ENCODE results near the gene LARGE1.

The LARGE1 gene

DNA sequence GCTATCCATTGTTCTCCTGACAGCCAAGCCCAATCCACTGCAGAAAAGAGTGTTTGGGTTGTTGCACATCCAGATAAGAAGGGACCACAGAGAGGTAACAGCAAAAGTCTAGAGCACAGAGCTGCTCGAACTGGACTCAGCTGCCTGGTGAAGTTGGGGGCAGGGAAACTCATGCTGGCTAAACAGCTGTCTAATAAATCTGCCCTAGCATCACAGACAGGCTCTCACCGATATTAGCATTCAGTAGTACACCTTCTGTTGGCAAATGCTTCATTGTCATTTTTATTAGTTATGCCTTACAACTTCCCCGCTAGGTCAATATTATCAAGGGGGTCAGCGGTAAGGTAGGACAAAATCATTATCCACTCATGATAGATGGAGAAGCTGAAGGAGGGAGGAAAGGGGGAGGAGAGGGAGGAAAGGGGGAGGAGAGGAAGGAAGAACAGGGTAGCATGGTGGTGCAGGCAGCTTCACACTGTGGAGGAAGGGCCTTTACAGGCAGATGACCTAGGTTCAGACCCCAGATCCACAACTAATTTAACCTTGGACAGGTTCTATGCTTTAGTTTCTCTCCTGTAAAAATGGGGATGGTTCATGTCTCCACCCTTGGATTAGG, 102.7 kb downstream of the LARGE1 start:
- H3K27ac Mint-ChIP-seq = no peak overlapping the region
- no peak overlapping the region for H3K4me3 Mint-ChIP-seq
- no peaks in the 10 kb centered on the region for H3K4me1 Mint-ChIP-seq (ENCODE audit: low read depth)
- H3K36me3 Mint-ChIP-seq (ENCODE audit: low read depth) = no peaks in the 10 kb centered on the region
- peaks cover 20% of the 10 kb centered on the region for H3K9me3 Mint-ChIP-seq
- no peaks in the 10 kb centered on the region for H3K27me3 Mint-ChIP-seq

DNA sequence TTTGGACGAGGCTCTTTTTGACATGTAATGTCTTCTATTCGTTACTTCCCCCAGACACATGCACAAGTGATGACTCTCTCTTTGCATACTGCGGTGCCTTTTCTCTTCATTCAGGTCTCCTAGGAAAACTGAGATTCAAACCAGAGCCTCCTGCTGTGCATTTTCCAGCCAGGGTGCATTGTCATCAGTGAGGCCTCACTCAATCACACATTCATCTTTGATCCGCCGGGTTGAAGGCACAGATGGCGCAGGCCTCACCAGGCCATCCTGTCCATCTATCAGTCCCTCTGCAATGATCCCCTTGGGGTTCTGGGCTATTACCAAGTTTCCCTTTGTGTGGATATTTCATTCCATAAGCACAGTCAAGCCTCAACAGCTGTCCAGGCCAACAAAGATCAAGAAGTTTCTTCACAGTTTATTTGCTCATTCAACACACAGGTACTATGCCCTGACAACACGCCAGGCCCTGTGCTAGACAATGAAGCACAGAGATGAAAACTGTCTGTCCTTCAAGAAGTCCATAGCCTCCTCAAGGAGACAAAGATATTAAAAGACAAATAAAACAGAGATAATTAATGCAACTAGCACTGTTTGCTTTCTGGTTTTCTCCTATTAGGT, 107.8 kb downstream of the LARGE1 start:
- Mint-ChIP-seq H3K9me3 (peaks cover 23% of the 10 kb centered on the region), H3K4me1 (ENCODE audit: low read depth) (no peaks in the 10 kb centered on the region), H3K27ac (no peak overlapping the region), H3K4me3 (no peak overlapping the region), H3K36me3 (ENCODE audit: low read depth) (no peaks in the 10 kb centered on the region), H3K27me3 (no peaks in the 10 kb centered on the region)

DNA sequence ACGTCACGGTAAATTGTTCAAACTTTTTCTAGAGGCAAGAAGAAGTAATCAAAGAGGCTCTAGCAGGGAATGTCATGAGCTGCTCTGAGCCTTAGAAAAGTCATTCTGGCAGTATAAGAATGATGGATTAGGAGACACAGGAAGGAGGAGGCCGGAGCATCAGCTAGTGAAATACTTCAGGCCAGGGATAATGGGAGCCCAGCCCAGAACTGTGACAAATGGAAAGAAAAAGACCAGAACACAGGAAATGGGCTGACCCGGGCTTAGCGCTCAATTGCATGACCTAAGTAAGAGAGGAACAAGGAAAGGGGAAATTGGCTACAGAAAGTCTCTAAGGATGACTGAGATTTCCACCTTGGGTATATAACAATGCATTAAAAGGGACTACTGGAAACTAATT, 108.6 kb downstream of the LARGE1 start:
- no peak overlapping the region for H3K4me3 Mint-ChIP-seq
- no peaks in the 10 kb centered on the region for H3K36me3 Mint-ChIP-seq (ENCODE audit: low read depth)
- no peaks in the 10 kb centered on the region for H3K27me3 Mint-ChIP-seq
- H3K9me3 Mint-ChIP-seq = peaks cover 23% of the 10 kb centered on the region
- no peak overlapping the region for H3K27ac Mint-ChIP-seq
- no peaks in the 10 kb centered on the region for H3K4me1 Mint-ChIP-seq (ENCODE audit: low read depth)

DNA sequence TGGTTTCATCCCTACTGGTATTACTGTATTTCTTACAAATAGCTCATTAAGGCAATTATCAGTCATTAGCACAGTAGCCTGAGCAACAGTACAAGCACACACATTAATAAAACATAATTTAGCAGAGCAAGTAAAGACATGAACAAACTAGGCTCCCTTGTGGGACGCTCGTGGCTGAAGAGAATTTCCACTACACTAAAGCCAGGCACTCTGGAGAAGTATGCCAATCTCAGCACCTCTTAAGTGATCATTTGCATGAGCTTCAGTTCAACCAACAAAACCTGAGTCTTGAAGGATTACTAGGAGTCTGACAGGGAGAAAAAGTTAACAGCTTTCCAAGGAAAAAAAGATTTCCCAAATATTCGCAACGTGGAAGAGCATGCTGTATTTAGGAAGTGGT, 109.1 kb downstream of the LARGE1 start:
- peaks cover 19% of the 10 kb centered on the region for H3K9me3 Mint-ChIP-seq
- no peaks in the 10 kb centered on the region for H3K36me3 Mint-ChIP-seq (ENCODE audit: low read depth)
- H3K4me1 Mint-ChIP-seq (ENCODE audit: low read depth) = no peaks in the 10 kb centered on the region
- no peak overlapping the region for H3K4me3 Mint-ChIP-seq
- H3K27me3 Mint-ChIP-seq = no peaks in the 10 kb centered on the region
- no peak overlapping the region for H3K27ac Mint-ChIP-seq

DNA sequence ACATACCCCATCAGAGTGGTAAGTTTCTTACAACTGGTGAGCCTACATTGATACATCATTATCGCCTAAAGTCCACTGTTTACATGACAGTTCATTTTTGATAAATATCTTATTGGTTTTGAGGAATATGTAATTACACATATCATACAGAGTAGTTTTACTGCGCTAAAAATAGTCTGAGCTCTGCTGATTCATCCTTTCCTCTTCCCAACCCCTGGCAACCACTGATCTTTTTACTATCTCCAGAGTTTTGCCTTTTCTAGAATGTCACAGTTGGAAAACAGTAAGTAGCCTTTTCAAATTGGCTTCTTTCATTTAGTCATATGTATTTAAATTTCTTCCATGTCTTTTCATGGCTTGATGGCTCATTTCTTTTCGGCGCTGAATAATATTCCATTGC, 112.8 kb downstream of the LARGE1 start:
- Mint-ChIP-seq H3K4me1 (ENCODE audit: low read depth) (no peaks in the 10 kb centered on the region), H3K9me3 (peaks cover 8% of the 10 kb centered on the region), H3K27me3 (no peaks in the 10 kb centered on the region), H3K4me3 (no peak overlapping the region), H3K36me3 (ENCODE audit: low read depth) (no peaks in the 10 kb centered on the region), H3K27ac (no peak overlapping the region)

DNA sequence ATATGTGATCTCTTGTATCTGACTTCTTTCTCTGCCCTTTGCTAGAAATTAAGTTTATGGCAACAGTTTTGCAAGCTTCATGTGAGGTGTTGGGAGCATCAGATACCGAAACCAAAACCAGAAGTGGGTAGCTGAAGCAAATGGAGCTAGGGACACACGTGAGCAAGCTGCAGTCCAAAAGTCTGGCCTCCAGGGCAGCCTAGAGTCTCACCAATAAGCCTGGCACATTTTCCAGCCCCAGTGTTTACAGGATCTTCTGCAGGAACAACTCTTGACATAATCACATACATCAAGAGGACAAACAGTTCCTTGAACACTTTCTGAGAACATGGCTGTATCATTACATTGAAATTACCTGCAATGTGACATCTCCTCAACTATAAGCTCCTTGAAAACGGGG, 114.1 kb downstream of the LARGE1 start:
- no peak overlapping the region for H3K4me3 Mint-ChIP-seq
- H3K9me3 Mint-ChIP-seq = peaks cover 7% of the 10 kb centered on the region
- H3K27ac Mint-ChIP-seq = no peak overlapping the region
- no peaks in the 10 kb centered on the region for H3K36me3 Mint-ChIP-seq (ENCODE audit: low read depth)
- no peaks in the 10 kb centered on the region for H3K27me3 Mint-ChIP-seq
- no peaks in the 10 kb centered on the region for H3K4me1 Mint-ChIP-seq (ENCODE audit: low read depth)

DNA sequence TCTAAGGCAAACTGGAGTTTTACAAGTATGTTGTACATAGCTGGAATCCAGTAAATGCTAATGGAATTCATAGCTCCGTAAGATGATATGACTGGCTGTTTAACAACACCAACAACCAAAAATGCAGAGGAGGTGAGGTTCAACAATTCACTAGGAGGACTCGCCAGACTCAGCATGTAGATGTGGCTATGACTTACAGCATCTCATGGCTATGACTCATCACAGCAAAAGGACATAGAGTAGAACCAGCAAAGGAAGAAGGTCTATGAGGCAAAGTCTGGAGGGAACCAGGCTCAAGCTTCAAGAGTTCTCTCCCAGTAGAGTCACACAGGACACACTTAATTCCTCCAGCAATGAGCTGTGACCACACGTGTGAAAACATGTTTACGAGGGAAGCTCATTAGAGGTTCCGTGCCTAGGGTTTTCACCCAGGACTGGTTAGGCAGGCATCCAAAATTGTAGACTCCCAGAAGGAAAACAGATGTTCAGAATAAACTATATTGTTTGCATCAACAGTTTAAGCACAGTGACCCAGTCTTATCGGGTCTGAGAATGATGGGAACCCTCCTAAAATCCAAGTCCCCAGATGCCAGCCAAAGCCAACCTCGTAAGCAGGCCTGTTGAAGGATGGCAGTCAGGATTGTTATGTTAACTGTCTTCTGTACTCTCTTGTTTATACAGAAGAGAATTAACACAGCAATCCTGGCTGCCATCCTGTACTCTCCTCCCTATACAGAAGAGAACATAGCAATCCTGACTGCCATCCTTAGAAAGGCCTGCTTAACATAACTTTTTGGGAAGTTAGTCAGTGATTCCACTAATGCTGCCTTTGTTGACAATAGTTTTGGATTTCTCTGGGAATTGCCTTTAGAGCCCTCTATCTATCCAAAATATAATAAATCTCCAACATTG, 116.6 kb downstream of the LARGE1 start:
- H3K36me3 Mint-ChIP-seq (ENCODE audit: low read depth) = no peaks in the 10 kb centered on the region
- no peaks in the 10 kb centered on the region for H3K4me1 Mint-ChIP-seq (ENCODE audit: low read depth)
- H3K9me3 Mint-ChIP-seq = peaks cover 7% of the 10 kb centered on the region
- H3K4me3 Mint-ChIP-seq = no peak overlapping the region
- no peak overlapping the region for H3K27ac Mint-ChIP-seq
- no peaks in the 10 kb centered on the region for H3K27me3 Mint-ChIP-seq

DNA sequence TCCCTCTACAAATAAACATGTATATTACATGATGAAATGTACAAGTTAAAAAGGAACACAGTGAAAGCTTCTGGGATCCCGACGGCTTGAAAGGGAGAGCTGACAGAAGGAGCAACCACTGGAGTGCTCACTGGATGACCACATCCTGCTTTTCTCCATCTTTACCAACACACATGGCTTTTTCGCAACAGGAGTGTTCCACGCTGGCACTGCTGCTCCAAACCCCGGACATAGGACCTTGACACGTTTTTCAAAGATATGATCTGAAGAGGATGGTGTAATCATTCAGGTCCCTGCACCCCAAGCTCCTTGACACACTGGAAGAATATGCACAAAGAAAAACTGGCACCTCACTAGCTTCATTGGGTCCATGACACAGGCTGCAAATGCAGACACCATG, 121.9 kb downstream of the LARGE1 start:
- peaks cover 21% of the 10 kb centered on the region for H3K9me3 Mint-ChIP-seq
- H3K27ac Mint-ChIP-seq = no peak overlapping the region
- no peaks in the 10 kb centered on the region for H3K27me3 Mint-ChIP-seq
- no peaks in the 10 kb centered on the region for H3K4me1 Mint-ChIP-seq (ENCODE audit: low read depth)
- H3K36me3 Mint-ChIP-seq (ENCODE audit: low read depth) = no peaks in the 10 kb centered on the region
- no peak overlapping the region for H3K4me3 Mint-ChIP-seq

DNA sequence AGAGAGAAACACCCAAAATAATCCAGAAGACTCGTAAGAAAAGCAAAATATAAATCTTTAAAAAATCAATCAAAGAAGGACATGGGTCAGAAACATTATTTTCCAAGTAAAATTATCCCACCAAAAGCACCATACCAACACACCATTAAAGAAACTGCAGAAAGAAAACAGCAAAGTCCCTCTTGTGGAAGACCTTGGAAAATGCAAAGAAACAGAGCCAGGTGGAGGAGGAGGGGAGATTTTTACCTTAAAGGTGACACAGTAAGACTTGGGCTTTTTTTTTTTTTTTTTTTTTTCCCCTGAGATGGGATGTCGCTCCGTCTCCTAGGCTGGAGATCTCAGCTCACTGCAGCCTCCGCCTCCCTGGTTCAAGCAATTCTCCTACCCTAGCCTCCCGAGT, 123.8 kb downstream of the LARGE1 start:
- no peaks in the 10 kb centered on the region for H3K27me3 Mint-ChIP-seq
- peaks cover 23% of the 10 kb centered on the region for H3K9me3 Mint-ChIP-seq
- no peaks in the 10 kb centered on the region for H3K4me1 Mint-ChIP-seq (ENCODE audit: low read depth)
- H3K27ac Mint-ChIP-seq = no peak overlapping the region
- no peaks in the 10 kb centered on the region for H3K36me3 Mint-ChIP-seq (ENCODE audit: low read depth)
- H3K4me3 Mint-ChIP-seq = no peak overlapping the region

DNA sequence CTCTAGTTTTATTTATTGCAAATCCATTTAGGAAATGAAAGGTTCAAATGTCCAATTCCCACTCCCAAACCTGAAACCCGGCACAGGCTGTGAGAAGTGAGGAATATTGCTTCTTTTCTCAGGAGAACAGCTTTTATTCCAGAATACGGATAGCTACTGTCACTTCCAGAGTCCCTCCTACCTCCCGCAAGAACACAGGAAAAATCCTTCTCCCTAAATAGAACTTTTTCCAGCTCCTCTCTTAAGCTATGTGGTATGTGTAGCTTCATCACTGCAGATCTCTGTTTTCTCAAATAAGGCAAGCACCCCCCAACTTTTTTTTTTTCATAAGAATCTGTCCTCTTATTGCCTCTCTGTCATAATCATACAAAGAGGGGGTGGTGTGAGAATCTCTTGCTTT, 126.8 kb downstream of the LARGE1 start:
- Mint-ChIP-seq H3K4me1 (ENCODE audit: low read depth) (peaks cover 3% of the 10 kb centered on the region), H3K27me3 (no peaks in the 10 kb centered on the region), H3K36me3 (ENCODE audit: low read depth) (peaks cover 2% of the 10 kb centered on the region), H3K27ac (no peak overlapping the region), H3K4me3 (no peak overlapping the region), H3K9me3 (peaks cover 19% of the 10 kb centered on the region)

DNA sequence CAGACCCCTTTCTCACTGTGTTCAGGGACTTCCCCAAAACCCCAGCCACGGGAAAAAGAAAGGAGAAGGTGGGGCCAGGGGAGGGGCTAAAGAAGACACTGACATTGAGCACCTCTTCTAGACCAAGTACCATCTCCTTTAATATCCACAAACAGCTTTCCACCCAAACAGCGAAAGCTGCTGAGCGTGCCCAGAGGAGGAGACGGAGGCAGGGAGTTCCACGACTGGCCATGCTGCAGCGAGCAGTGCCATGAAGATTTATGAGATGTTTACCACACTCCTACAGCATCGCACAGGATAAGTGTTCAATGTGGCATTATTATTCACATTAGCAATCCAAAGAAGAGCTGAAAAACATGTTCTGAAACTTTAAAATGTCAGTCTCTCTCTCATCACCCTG, 127.4 kb downstream of the LARGE1 start:
- peaks cover 3% of the 10 kb centered on the region for H3K4me1 Mint-ChIP-seq (ENCODE audit: low read depth)
- no peak overlapping the region for H3K4me3 Mint-ChIP-seq
- peaks cover 26% of the 10 kb centered on the region for H3K9me3 Mint-ChIP-seq
- no peaks in the 10 kb centered on the region for H3K27me3 Mint-ChIP-seq
- no peak overlapping the region for H3K27ac Mint-ChIP-seq
- peaks cover 5% of the 10 kb centered on the region for H3K36me3 Mint-ChIP-seq (ENCODE audit: low read depth)

DNA sequence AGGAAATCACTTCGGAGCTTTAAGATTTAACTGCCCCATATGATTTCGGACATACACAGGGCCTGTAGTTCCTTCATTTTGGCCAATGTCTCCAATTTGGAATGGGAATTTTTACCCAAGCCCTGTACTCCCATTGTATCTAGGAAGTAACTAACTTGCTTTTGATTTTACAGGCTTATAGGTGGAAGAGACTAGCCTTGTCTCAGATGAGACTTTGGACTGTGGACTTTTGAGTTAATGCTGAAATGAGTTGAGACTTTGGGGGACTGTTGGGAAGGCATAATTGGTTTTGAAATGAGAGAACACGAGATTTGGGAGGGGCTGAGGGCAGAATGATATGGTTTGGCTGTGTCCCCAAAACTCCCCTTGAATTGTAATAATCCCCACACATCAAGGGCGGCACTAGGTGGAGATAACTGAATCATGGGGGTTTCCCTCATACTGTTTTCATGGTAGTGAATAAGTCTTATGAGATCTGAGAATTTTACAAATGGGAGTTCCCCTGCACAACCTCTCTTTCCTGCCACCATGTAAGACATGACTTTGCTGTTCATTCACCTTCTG, 130.5 kb downstream of the LARGE1 start:
- Mint-ChIP-seq H3K27me3 (no peaks in the 10 kb centered on the region), H3K27ac (no peak overlapping the region), H3K36me3 (ENCODE audit: low read depth) (peaks cover 5% of the 10 kb centered on the region), H3K9me3 (peaks cover 18% of the 10 kb centered on the region), H3K4me3 (no peak overlapping the region), H3K4me1 (ENCODE audit: low read depth) (peaks cover 3% of the 10 kb centered on the region)

DNA sequence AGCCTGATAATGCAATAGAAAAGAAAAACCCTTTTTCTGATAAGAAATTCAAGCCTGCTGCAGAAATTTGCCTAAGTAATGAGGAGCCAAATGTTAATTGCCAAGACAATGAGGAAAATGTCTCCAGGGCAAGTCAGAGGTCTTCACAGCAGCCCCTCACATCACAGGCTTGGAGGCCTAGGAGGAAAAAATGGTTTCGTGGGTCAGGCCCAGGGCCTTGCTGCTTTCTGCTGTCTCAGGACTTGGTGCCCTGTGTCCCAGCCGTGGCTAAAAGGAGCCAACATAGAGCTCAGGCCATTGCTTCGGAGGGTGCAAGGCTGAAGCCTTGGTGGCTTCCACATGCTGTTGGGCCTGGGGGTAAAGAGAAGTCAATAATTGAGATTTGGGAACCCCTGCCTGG, 131.3 kb downstream of the LARGE1 start:
- Mint-ChIP-seq H3K4me3 (no peak overlapping the region), H3K36me3 (ENCODE audit: low read depth) (peaks cover 5% of the 10 kb centered on the region), H3K4me1 (ENCODE audit: low read depth) (peaks cover 3% of the 10 kb centered on the region), H3K27ac (no peak overlapping the region), H3K27me3 (no peaks in the 10 kb centered on the region), H3K9me3 (peaks cover 18% of the 10 kb centered on the region)

DNA sequence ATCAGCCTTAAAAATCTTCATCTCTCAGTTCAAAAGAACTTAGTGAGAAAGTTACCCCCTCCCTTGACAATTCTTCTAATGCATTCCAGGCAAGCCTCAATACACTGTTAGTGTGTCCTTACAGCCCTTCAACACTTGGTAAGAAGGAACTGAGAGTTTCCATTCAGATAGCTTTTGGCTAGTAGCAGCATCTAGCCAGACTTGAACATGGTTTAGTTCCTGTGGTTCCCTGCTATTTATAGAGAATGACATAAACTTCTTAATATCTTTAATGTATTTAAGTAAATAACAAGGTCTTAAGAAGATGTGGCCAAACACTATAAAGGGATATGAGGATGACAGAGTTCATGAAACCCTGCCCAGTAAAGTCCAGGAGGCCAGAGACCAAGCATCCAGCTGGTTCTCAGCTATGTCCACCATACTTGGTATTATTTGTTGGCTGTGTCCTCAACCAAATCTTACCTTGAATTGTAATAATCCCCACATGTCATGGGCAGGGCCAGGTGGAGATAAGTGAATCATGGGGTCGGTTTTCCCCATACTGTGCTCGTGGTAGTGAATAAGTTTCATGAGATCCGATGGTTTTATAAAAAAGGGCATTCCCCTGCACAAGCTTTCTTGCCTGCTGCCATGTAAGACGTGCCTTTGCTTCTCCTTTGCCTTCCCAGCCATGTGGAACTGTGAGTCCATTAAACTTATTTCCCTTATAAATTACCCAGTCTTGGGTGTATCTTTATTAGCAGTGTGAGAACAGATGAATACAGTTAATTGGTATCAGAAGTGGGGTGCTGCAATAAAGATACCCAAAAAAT, 132.4 kb downstream of the LARGE1 start:
- no peak overlapping the region for H3K4me3 Mint-ChIP-seq
- peaks cover 5% of the 10 kb centered on the region for H3K36me3 Mint-ChIP-seq (ENCODE audit: low read depth)
- H3K4me1 Mint-ChIP-seq (ENCODE audit: low read depth) = peaks cover 3% of the 10 kb centered on the region
- H3K9me3 Mint-ChIP-seq = peaks cover 18% of the 10 kb centered on the region
- no peaks in the 10 kb centered on the region for H3K27me3 Mint-ChIP-seq
- no peak overlapping the region for H3K27ac Mint-ChIP-seq

Measured in stimulated activated naive CD8-positive, alpha-beta T cell treated with anti-CD3 and anti-CD28 coated beads, Interleukin-15, Interleukin-2, amounts not matched to agents 100 ng/mL and 50 ng/mL, for 24 hours (primary cell).